HEK293 (cell line): Measurements from ENCODE around the gene CFAP58.

Experiments
- CTCF ChIA-PET: fragments of 350-600 bp; formaldehyde crosslinking; extraction: SDS; loops from one replicate; lab custom pipeline; 2021; ENCODE audit warnings: antibody characterized with exemption; lab: Yijun Ruan, JAX
- POLR2A ChIA-PET: fragments of 300-600 bp; formaldehyde crosslinking; extraction: SDS; loops from one replicate; lab custom pipeline; 2020; ENCODE audit warnings: antibody characterized with exemption, inconsistent platforms; lab: Yijun Ruan, JAX
- H3K27ac ChIP-seq: fragments of 200-500 bp; sonication (Bioruptor generic); 2 replicates; pipeline ENCODE4 v1.5.1; 2014; ENCODE audit warnings: low read depth, low read length, control low read depth, inconsistent platforms; ENCODE audit errors: extremely low read depth
- H3K36me3 ChIP-seq, 2 experiments: fragments of 200-500 bp in 1 of 2; sonication (Bioruptor generic) in 1 of 2; 1 replicate in 1 of 2; 2 replicates in 1 of 2; pipeline ENCODE4 v1.5.1; 2014 to 2017; ENCODE audit warnings: inconsistent platforms in 2 of 2, low read length in 2 of 2; ENCODE audit not compliant: control insufficient read depth in 2 of 2, insufficient read depth in 1 of 2
- H3K4me1 ChIP-seq: fragments of 200-500 bp; sonication (Bioruptor generic); 2 replicates; pipeline ENCODE4 v1.5.1; 2014; ENCODE audit warnings: mild to moderate bottlenecking, low read length, inconsistent platforms; ENCODE audit not compliant: control insufficient read depth, insufficient read depth
- H3K4me3 ChIP-seq: 2 replicates; pipeline ENCODE4 v1.5.1; 2011; ENCODE audit warnings: low read depth, mild to moderate bottlenecking, control low read depth, low read length, moderate library complexity
- H3K9me3 ChIP-seq: fragments of 200-500 bp; sonication (Bioruptor generic); 2 replicates; pipeline ENCODE4 v1.5.1; 2014; ENCODE audit warnings: low read depth, low read length, inconsistent platforms; ENCODE audit not compliant: control insufficient read depth, insufficient read depth
- AEBP2 ChIP-seq: fragments of 450-650 bp; formaldehyde crosslinking; IDR thresholded peaks from 2 replicates; pipeline ENCODE4 v1.5.1; 2016; ENCODE audit warnings: missing biosample characterization, missing genetic modification characterization, borderline replicate concordance
- REST ChIP-seq: fragments of 450-650 bp; formaldehyde crosslinking; IDR thresholded peaks from 2 replicates; pipeline ENCODE4 v1.5.1; 2016; ENCODE audit warnings: missing biosample characterization, missing genetic modification characterization
- ZBTB26 ChIP-seq: fragments of 450-650 bp; formaldehyde crosslinking; optimal IDR thresholded peaks from 2 replicates; pipeline ENCODE3; 2016; ENCODE audit warnings: missing biosample characterization, mild to moderate bottlenecking, missing genetic modification characterization
- ZBTB6 ChIP-seq: fragments of 450-650 bp; formaldehyde crosslinking; IDR thresholded peaks from 2 replicates; pipeline ENCODE4 v1.5.1; 2017; ENCODE audit warnings: missing biosample characterization, missing genetic modification characterization
- ZBTB8A ChIP-seq: fragments of 450-650 bp; formaldehyde crosslinking; IDR thresholded peaks from 2 replicates; pipeline ENCODE4 v1.5.1; 2016; ENCODE audit warnings: missing biosample characterization, missing genetic modification characterization
- ZNF2 ChIP-seq: fragments of 450-650 bp; formaldehyde crosslinking; IDR thresholded peaks from 2 replicates; pipeline ENCODE4 v1.5.1; 2016; ENCODE audit warnings: missing biosample characterization, missing genetic modification characterization
- ZNF202 ChIP-seq: fragments of 450-650 bp; formaldehyde crosslinking; IDR thresholded peaks from 2 replicates; pipeline ENCODE4 v1.5.1; 2016; ENCODE audit warnings: missing biosample characterization, missing genetic modification characterization, borderline replicate concordance
- ZNF292 ChIP-seq: fragments of 450-650 bp; formaldehyde crosslinking; IDR thresholded peaks from 2 replicates; pipeline ENCODE4 v1.5.1; 2016; ENCODE audit warnings: low read depth, missing biosample characterization, missing genetic modification characterization, borderline replicate concordance
- ZNF394 ChIP-seq: fragments of 450-650 bp; formaldehyde crosslinking; IDR thresholded peaks from 2 replicates; pipeline ENCODE4 v1.5.1; 2016; ENCODE audit warnings: missing biosample characterization, missing genetic modification characterization, mild to moderate bottlenecking, moderate library complexity, borderline replicate concordance
- ZNF433 ChIP-seq: fragments of 450-650 bp; formaldehyde crosslinking; IDR thresholded peaks from 2 replicates; pipeline ENCODE4 v1.5.1; 2016; ENCODE audit warnings: missing biosample characterization, missing genetic modification characterization, low read depth
- ZNF529 ChIP-seq: fragments of 450-650 bp; formaldehyde crosslinking; IDR thresholded peaks from 2 replicates; pipeline ENCODE4 v1.5.1; 2017; ENCODE audit warnings: missing genetic modification characterization, missing biosample characterization; ENCODE audit not compliant: insufficient replicate concordance
- ZNF555 ChIP-seq: fragments of 450-650 bp; formaldehyde crosslinking; conservative IDR thresholded peaks from 2 replicates; pipeline ENCODE4 v1.5.1; 2017; ENCODE audit warnings: missing biosample characterization, mild to moderate bottlenecking, missing genetic modification characterization, inconsistent platforms
- ZNF629 ChIP-seq: fragments of 450-650 bp; formaldehyde crosslinking; IDR thresholded peaks from 2 replicates; pipeline ENCODE4 v1.5.1; 2017; ENCODE audit warnings: missing biosample characterization, missing genetic modification characterization
- ZSCAN5A ChIP-seq: fragments of 450-650 bp; formaldehyde crosslinking; IDR thresholded peaks from 2 replicates; pipeline ENCODE4 v1.5.1; 2016; ENCODE audit warnings: missing biosample characterization, missing genetic modification characterization
- ZXDB ChIP-seq: fragments of 450-650 bp; formaldehyde crosslinking; IDR thresholded peaks from 2 replicates; pipeline ENCODE4 v1.5.1; 2016; ENCODE audit warnings: missing biosample characterization, missing genetic modification characterization

Gene CFAP58

GRCh38 chr10:104450490-104450889 is 96.9 kb downstream of the CFAP58 start (continued):
- TF ChIP-seq ZNF555 (tag by site-specific recombination) = peak; percentile 90
- peak; percentile 23; the same call in 1 of the 2 replicates for TF ChIP-seq ZNF292 (tag by site-specific recombination)
- peak; percentile 92 for TF ChIP-seq ZNF394
- TF ChIP-seq REST (tag by site-specific recombination) = peak; percentile 73; the same call in 1 of the 2 replicates
- no peak for TF ChIP-seq ZBTB26 (tag by site-specific recombination)
- peak; percentile 54; the same call in 1 of the 2 replicates for TF ChIP-seq ZNF202
- peak; percentile 68 for TF ChIP-seq ZNF433 (tag by site-specific recombination)
- TF ChIP-seq ZNF529 (tag by site-specific recombination) = peak; percentile 36
- TF ChIP-seq ZBTB8A (tag by site-specific recombination) = peak; percentile 74
- TF ChIP-seq ZXDB = peak; percentile 64
- peak; percentile 43; the same call in 1 of the 2 replicates for TF ChIP-seq ZNF629 (tag by site-specific recombination)

GRCh38 chr10:104450954-104451353 is 97.3 kb downstream of the CFAP58 start:
- ChIA-PET POLR2A (no interaction called here), CTCF (no interaction called here)
- no peaks in the 10 kb centered on the region for H3K9me3 ChIP-seq
- no peaks in the 10 kb centered on the region for H3K4me1 ChIP-seq
- no peak overlapping the region for H3K27ac ChIP-seq
- TF ChIP-seq ZSCAN5A (tag by site-specific recombination) (no peak), ZNF2 (no peak), ZBTB6 (tag by site-specific recombination) (no peak), AEBP2 (tag by site-specific recombination) (no peak)
- TF ChIP-seq, all 188 proteins: peak for 0
- no peak overlapping the region for H3K4me3 ChIP-seq
- no peaks in the 10 kb centered on the region for H3K36me3 ChIP-seq
